ENCODE results near the gene CIZ1.

CIZ1 gene

GRCh38 chr9:128211981-128212281 lies 20.6 kb upstream of the CIZ1 start:
- no peak for DNase-seq

- no peak for DNase-seq
Observed at GRCh38 chr9:128211186-128211980, 20.0 kb upstream of the CIZ1 start.

- DNase-seq: no peak
Observed at GRCh38 chr9:128208946-128209669, 17.7 kb upstream of the CIZ1 start.

DNA sequence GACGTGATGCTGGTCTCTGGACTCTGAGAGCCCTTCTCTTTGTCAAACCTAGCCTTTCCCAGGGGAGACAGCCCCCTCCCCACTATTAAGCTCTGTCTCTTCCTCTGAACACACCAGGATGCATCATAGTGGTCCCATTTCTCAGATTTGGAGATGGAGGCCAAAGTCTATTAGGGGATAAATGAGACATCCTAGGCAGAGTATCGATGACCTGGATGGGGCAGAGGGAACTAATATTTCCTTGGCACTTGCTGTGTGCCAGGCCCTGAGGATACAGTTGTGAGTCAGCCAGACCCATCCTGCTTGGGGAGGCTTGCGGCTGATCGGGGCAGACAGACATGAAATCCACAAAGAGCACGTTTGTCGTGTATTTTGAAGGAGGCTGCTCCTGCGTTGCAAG lies 17.0 kb upstream of the CIZ1 start:
- no peak for DNase-seq

DNA sequence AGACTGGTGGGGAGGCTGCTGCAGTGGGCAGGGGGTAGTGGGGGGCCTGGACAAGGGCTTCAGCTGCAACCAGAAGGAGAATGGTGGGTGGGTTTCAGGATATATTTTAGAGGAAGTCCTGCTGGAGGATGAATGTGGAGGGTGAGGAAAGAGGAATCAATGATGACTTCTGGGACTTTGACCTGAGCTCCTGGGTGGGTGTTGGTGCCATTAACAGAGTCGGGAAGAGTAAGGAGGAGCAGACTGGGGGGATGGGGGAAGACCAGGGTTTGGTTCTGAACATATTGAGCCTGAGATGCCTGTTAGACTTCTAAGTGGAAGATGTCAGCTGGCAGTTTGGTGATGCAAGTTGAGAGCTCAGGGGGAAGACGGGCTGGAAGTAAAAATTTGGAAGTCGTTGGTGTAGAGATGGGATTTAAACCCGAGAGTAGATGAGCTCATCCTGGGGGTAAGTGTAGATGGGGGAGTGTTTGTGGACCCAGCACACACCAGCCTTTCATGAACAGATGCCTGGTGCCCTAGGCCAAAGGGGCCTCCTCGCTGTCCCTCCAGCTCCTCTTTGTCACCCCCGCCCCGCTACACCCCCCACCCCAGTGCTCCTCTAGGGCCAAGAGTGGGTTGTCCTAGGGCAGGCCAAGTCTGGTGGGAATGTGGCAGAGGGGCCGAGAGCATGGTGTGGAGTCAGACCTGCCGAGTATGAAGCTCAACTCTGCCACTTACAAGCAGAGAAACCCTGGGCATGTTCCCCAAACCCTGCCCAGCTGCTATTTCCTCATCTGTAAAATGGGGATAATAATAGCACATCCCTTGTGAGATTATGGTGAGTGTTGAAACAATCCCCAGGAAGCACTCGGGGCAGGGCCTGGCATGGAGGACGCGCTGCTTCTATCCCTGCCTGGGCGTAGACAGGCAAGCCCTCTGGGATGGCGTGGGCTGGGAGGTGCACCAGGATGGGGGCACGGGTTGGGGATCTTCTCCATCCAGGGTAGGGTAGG lies 15.8 kb upstream of the CIZ1 start:
- no peak for DNase-seq

DNA sequence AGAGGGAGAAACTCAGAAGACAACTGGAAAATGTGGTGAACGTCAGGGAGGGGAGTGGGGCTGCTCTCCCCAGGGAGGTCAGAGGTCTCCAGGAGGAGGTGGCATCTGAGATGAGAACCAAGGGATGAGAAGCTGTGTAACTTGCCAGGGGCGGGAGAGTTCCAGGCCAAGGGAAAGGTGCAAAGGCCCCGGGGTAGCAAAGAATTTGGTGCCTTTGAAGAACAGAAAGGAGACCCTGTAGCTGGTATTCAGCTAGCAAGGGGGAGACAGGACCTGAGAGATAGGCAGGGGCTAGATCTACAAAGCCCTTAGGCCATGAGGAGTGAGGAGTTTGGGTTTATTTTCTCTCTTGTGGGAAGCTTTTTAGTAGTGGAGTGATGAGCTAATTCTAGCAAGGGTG lies 15.1 kb upstream of the CIZ1 start:
- no peak for DNase-seq

DNA sequence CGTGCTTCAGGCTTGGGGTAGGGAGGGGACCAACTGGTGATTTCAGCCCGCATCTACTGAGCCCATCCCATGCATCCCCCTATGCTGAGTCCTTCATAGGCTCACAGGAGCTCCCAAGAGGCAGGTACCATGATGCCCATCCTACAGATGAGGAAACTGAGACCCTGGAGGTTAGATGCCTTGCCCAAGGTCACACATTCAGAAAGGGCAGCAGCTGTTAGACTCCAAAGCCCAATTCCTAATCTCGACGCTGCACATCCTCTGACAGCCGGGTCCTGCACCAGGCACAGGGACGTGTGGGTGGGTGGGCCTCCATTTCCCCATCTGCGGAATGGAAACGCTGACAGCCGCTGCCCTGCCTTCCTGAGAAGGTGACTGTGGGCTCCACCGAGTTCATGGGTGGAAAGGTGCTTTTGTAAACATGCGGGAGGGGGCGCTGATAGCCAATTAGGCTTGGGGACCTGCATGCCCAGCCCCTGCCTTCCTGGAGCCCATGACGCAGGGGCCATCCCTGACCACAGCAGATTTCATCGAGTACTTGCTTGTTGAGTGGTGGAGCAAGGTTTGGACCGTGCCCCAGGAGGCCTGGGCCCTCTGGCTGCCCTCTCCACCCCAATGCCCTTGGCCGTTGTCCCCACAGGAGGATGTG lies 14.0 kb upstream of the CIZ1 start:
- no peak for DNase-seq

DNA sequence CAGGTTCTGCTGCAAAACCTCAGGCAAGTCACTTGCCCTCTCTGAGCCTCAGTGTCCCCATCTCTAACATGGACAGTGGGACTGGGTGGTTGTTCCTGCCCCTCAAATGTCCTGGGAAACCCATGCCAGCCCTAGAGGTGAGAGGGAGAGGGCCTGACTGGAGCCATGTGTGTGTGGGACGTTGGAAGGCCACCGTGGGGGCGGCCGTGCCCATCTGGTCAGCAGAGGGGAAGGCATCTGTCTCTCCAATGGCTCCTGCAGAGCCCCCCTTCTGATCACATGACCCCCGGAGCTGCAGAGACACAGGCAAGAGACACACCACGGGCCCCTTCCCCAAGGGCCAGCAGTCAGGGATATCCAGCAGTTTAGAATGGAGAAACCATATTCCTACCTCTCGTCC lies 13.5 kb upstream of the CIZ1 start:
- no peak for DNase-seq

DNA sequence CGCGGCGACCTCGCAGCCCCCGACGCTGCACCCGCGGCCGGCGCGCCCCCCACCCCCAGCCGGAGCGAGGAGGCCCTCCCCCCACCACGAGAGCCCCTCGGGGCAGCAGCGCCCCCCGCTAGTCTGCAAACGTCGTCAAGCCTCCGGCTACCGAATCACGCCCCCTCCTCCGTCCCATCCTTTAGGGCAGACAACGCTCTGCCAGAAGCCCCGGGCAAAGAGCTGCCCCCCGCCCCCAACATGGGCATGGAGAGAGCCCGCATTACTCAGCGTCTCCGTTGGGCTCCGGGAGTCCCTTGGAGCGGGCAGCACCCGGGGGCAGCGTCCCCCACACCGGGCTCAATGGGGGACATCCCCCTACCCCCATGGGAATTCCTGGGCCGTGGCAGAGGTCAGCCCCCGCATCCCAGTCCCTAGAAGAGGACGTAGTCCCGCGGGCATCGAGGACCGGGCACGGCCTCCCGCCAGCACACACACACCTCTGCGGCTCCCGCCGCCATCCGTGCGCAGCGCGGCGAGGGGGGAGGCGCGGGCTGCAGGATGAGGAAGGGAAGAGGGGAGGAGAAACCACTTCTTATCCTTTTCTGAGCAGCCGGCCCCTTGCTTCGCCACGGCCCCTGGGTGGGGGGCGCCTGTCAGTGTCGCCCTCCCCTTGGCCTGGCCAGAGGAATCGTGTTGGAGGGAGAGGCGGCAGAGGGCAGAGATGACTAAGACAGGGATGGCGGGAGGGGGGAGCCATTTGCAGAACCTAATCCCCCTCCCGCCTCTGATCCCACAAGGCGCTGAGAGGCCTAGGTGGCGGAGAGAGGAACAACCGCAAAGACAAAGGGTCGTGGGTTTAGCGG lies 12.6 kb upstream of the CIZ1 start:
- DNase-seq: peak; percentile 46 to 52

DNA sequence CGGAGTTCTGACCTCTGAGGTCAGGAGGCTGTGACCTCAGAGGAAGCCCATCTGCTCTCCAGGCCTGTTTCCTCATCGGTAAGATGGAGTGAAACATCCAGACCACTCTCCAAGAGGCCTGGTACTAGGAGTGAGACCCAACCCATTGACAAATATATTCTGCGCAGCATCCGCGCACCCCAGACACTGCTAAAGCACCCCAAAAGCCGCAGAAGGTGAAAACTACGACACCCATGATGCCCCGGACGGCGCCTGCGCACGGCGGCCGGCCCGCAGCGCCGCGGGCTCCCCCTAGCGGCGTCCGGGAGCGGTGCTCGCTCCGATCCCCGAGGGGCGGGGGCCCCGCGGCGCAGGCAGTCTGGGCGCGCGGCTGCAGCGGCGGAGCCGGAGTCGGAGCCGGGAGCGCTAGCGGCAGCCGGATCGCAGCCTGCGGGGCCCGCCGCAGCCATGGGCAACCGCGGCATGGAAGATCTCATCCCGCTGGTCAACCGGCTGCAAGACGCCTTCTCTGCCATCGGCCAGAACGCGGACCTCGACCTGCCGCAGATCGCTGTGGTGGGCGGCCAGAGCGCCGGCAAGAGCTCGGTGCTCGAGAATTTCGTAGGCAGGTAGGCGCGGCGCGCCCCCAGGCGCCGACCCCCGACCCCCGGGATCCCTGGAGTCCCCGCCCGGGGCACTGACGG lies 11.8 kb upstream of the CIZ1 start, which contains the start of gene DNM1:
Gene DNM1, plus strand, starts transcription at position 356 of the 683 bp plus-strand sequence. Its CDS starts 92 bp downstream, at position 448.
- DNase-seq: peak; percentile 33 to 57

DNA sequence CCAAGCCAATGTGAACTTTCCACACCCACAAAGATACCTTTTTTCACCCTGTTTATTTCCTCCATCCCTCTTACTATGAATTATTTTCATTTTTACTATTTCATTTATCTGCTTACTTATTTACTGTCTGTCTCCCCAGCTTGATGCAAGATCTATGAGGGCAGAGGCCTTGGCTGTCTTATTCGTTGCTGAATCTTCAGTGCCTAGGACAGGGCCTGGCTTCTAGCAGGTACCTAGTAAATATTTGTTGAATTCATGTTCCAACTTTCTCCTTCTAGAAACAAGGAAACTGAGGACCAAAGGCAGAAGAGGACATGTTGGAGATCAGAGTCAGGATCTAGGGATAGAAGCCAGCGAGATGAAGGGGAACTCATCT lies 11.3 kb upstream of the CIZ1 start:
- no peak for DNase-seq

DNA sequence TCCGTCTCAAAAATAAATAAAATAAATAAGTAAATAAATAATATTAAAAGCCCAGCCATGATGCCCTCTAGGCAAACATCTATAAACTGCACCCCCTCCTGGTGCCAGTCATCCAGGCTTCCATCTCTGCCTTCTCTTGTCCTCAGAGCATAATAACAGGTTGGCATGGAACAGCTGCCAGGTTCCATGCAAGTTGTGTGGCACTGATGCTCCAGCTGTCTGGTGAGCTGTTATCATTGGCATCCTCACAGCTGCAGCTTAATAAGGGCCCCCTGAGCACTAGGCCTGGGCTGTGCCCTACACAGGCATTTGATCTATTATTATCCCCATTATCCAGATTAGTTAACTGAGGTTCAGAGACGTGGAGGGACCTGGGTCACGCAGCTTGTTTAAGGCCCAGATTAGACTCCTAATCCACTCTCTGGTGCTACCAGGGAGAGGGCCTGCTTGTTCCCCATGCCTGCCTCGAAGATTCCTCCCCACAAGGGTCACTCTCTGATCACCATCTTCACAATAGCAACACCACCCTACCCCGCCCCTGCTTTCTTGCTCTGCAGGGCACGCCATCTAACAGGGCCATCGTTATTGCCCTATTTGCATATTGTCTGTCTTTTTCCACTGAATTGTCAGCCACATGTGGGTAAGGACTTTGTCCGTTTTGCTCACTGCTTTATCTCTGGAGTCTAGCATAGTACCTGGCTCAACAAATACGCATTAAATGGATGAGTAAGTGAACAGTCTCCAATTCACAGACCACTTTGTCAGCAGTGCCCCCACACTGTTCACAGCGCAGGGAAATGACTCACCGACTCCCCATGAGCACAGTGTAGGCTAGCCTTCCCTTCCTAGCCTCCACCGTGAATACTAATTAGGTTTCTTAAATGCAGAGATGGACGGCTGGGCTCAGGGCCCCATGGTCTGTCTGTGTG lies 10.3 kb upstream of the CIZ1 start:
- no peak for DNase-seq

- no peak for DNase-seq
Observed at GRCh38 chr9:128193469-128194096, 2.2 kb upstream of the CIZ1 start.

GRCh38 chr9:128192601-128193371 lies 1.4 kb upstream of the CIZ1 start:
- DNase-seq: peak; percentile 91 to 96

- no peak for DNase-seq
Observed at GRCh38 chr9:128190516-128191405, 611 bp downstream of the CIZ1 start.

DNA sequence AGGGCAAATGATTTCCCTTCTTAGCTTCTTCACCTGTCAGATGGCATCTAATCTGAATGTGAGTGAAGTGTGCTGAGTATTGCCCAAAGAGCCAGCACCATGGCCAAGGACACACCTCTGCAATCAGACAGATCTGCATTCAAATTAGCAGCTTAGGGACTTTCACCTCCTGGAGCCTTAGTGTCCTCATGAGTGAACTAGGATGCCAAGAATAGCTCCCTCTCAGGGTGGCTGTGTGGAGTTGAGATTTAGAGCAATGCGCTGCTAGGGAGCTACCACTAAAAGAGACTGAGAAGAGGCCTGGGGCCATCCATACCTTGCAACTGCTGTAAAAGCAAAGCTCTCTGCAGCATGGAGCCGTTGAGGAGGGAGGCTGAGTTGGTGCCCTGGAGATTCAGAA lies 1.4 kb downstream of the CIZ1 start:
- DNase-seq: no peak

DNA sequence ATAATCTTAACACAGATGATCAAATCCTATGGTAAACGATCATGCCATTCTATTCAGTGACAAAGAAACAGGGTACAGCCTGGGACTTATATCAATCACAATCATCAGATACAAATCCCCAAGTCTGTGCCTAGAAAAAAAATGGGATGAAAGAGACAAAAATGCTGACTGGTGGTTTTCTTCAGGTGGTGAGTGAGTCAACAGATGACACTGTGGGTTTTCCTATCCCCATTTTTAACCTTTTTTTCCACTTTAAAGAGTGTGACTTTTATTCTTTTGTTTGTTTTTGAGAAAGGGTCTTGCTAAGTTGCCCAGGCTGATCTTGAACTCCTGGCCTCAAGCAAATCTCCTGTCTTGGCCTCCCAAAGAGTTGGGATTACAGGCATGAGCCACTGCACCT lies 3.2 kb downstream of the CIZ1 start:
- no peak for DNase-seq

- DNase-seq: no peak
Observed at GRCh38 chr9:128187361-128187760, 4.0 kb downstream of the CIZ1 start.

Measured in SHP77 (cell line).